SIG-M5 treated with dmso at 0.1 percent for 504 hours (cell line): ENCODE results near the gene RAD51.

Source experiments
- DNase-seq: peaks from one replicate; lab custom pipeline; 2025; ENCODE audit not compliant: unreplicated experiment; lab: John Stamatoyannopoulos, UW

RAD51 gene

GRCh38 chr15:40756938-40757337, 62.0 kb downstream of the RAD51 start:
- DNase-seq, result no peak

- no peak for DNase-seq
Measured at GRCh38 chr15:40759961-40760360, 65.0 kb downstream of the RAD51 start.

- peak; percentile 23 for DNase-seq
Measured at GRCh38 chr15:40762919-40763800, 68.2 kb downstream of the RAD51 start.

- DNase-seq, result peak; percentile 63
Measured at GRCh38 chr15:40763801-40764628, 69.0 kb downstream of the RAD51 start, which contains the start of gene GCHFR. GCHFR (plus strand) TSS chr15:40764068; CDS start chr15:40764181, 113 bp downstream.

- no peak for DNase-seq
Measured at GRCh38 chr15:40764629-40765103, 69.7 kb downstream of the RAD51 start.

GRCh38 chr15:40766194-40766815, 71.3 kb downstream of the RAD51 start:
- no peak for DNase-seq

GRCh38 chr15:40766906-40767837, 72.2 kb downstream of the RAD51 start:
- no peak for DNase-seq

GRCh38 chr15:40767838-40768500, 73.0 kb downstream of the RAD51 start:
- DNase-seq, result no peak

- no peak for DNase-seq
Measured at GRCh38 chr15:40768521-40769273, 73.7 kb downstream of the RAD51 start.

GRCh38 chr15:40769274-40770146, 74.5 kb downstream of the RAD51 start, which contains the start of gene C15orf62:
C15orf62 (plus strand) TSS chr15:40769980; CDS start chr15:40770496, 516 bp downstream.
- peak; percentile 26 for DNase-seq

- no peak for DNase-seq
Measured at GRCh38 chr15:40770147-40770721, 75.3 kb downstream of the RAD51 start.

- no peak for DNase-seq
Measured at GRCh38 chr15:40771242-40771641, 76.3 kb downstream of the RAD51 start.

GRCh38 chr15:40772014-40772413, 77.0 kb downstream of the RAD51 start:
- DNase-seq, result no peak

GRCh38 chr15:40773496-40773895, 78.5 kb downstream of the RAD51 start:
- DNase-seq, result no peak

- no peak for DNase-seq
Measured at GRCh38 chr15:40773902-40774301, 78.9 kb downstream of the RAD51 start.

GRCh38 chr15:40775007-40775406, 80.0 kb downstream of the RAD51 start:
- DNase-seq, result no peak

GRCh38 chr15:40775740-40776536, 81.0 kb downstream of the RAD51 start:
- DNase-seq, result no peak
